ENCODE data around the gene ANKRD34C.

DNA sequence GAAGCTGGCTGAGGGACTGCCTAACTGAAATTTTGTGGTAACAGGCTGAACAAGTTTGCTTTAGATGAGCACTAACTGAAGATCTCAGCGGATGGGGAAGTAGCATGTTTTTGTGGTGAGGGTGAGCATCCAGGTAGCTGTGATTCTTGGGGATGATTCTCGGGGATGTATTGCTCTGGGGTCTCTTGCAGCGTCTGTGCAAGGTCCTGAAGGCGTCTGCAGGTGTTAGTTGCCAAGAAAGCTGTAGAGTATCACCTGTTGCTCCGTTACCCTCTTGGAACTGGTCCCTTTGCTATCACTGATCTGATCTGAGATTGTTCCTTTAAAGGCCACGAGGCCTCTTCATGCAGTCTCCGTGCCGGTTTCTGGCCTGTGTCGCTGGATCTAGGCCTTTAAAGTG is 34.3 kb downstream of the ANKRD34C start:
- TF ChIP-seq CTCF (IDR thresholded peaks at IDR 0.05; ENCODE audit: low read length) (no peak), EZH2 (IDR thresholded peaks at IDR 0.05; ENCODE audit: borderline replicate concordance, low read length) (no peak)

All from OCI-LY1 (cell line).